ENCODE data around the gene IPO4. TPM values are rescaled to one million over a fixed set of nuclear protein-coding genes. Genes with fewer than 3 reads are reported as not detected.
"Not testable (repeated sequence)": the region's sequence is repeated elsewhere in the genome, so short reads cannot be mapped to it uniquely, and the experiment has no call there.

IPO4 gene
- total RNA-seq, result 24.4 and 25.7 TPM in 2 replicates

GRCh38 chr14:24188251-24189058 is at the start of gene IPO4:
TSS of gene IPO4 (minus strand) at chr14:24188816. CDS start at chr14:24188787, 29 bp downstream.
- DNase-seq (ENCODE audit: low read depth in 2 of 2), result peak; percentile 99

- no peak for DNase-seq (ENCODE audit: low read depth in 2 of 2)
Measured at GRCh38 chr14:24238123-24238522, 49.5 kb upstream of the IPO4 start.

GRCh38 chr14:24237463-24237955 is 48.9 kb upstream of the IPO4 start:
- DNase-seq (ENCODE audit: low read depth in 2 of 2), result no peak

- DNase-seq (ENCODE audit: low read depth in 2 of 2), result no peak
Measured at GRCh38 chr14:24236689-24237462, 48.3 kb upstream of the IPO4 start.

GRCh38 chr14:24235804-24236688 is 47.4 kb upstream of the IPO4 start:
- DNase-seq (ENCODE audit: low read depth in 2 of 2), result no peak

- no peak for DNase-seq (ENCODE audit: low read depth in 2 of 2)
Measured at GRCh38 chr14:24234095-24235005, 45.7 kb upstream of the IPO4 start.

- DNase-seq (ENCODE audit: low read depth in 2 of 2), result peak in 1 of 2 donors; percentile 76
Measured at GRCh38 chr14:24233538-24233866, 44.9 kb upstream of the IPO4 start.

GRCh38 chr14:24232645-24233537 is 44.3 kb upstream of the IPO4 start, which contains the start of gene GMPR2:
TSS of gene GMPR2 (plus strand) at chr14:24232929. CDS start at chr14:24233254, 325 bp downstream.
- DNase-seq (ENCODE audit: low read depth in 2 of 2), result peak; percentile 28 to 35

GRCh38 chr14:24232121-24232644 is 43.6 kb upstream of the IPO4 start, which contains the start of gene NEDD8:
TSS of gene NEDD8 (minus strand) at chr14:24232367. CDS start at chr14:24232267, 100 bp downstream.
- peak; percentile 96 to 97 for DNase-seq (ENCODE audit: low read depth in 2 of 2)

GRCh38 chr14:24231263-24232120 is 42.9 kb upstream of the IPO4 start:
- DNase-seq (ENCODE audit: low read depth in 2 of 2), result peak; percentile 23 to 36

- DNase-seq (ENCODE audit: low read depth in 2 of 2), result no peak
Measured at GRCh38 chr14:24228902-24229301, 40.3 kb upstream of the IPO4 start.

GRCh38 chr14:24226473-24226872 is 37.9 kb upstream of the IPO4 start:
- no peak for DNase-seq (ENCODE audit: low read depth in 2 of 2)

GRCh38 chr14:24224618-24225071 is 36.0 kb upstream of the IPO4 start:
- peak; percentile 96 to 98 for DNase-seq (ENCODE audit: low read depth in 2 of 2)

- DNase-seq (ENCODE audit: low read depth in 2 of 2), result not testable (repeated sequence)
Measured at GRCh38 chr14:24222987-24223386, 34.4 kb upstream of the IPO4 start.

- no peak for DNase-seq (ENCODE audit: low read depth in 2 of 2)
Measured at GRCh38 chr14:24219521-24219920, 30.9 kb upstream of the IPO4 start.

GRCh38 chr14:24219080-24219479 is 30.5 kb upstream of the IPO4 start:
- DNase-seq (ENCODE audit: low read depth in 2 of 2), result no peak

GRCh38 chr14:24216876-24217275 is 28.3 kb upstream of the IPO4 start:
- not testable (repeated sequence) for DNase-seq (ENCODE audit: low read depth in 2 of 2)

GRCh38 chr14:24216345-24216699 is 27.7 kb upstream of the IPO4 start:
- no peak for DNase-seq (ENCODE audit: low read depth in 2 of 2)
